ENCODE measurements around the gene KIRREL3. TPM values are rescaled to one million over a fixed set of nuclear protein-coding genes. Genes with fewer than 3 reads are reported as not detected.
A peak's percentile ranks its signal among the peaks of the same experiment; 100 is the strongest.

KIRREL3 gene
- total and polyA plus RNA-seq, 2 of the 8 experiments (the other 6 are each of a cell fraction or from before 2014, with no cell fraction given) = 0.29 to 0.32 TPM

GRCh38 chr11:126781942-126782341, 218.6 kb downstream of the KIRREL3 start:
- Histone ChIP-seq H3K18ac (ENCODE audit: extremely low read depth, low read length) (no peak overlapping the region), H2AFZ (ENCODE audit: low read length) (0 out of 2 replicates have a peak overlapping the region, but pooled peaks have one; percentile 6), H3K4me1 (replicated peaks in 1 of 4; ENCODE audit: control insufficient read depth in 3 of 4, insufficient read depth in 4 of 4, low read length in 3 of 4) (peaks cover 0 to 8% (median 0%) of the 10 kb centered on the region in 4 experiments; a peak in 2 of 7 replicates), H3K56ac (replicated peaks; ENCODE audit: insufficient read length, low read depth, low read length) (no peak overlapping the region), H3K79me1 (ENCODE audit: low read depth, low read length) (no peaks in the 10 kb centered on the region), H3K23me2 (ENCODE audit: low read depth, low read length) (no peaks in the 10 kb centered on the region), H2AK5ac (ENCODE audit: low read depth, low read length) (no peak overlapping the region), H4K91ac (replicated peaks; ENCODE audit: insufficient read length, low read length) (no peak overlapping the region), H3K27me3 (replicated peaks in 1 of 4; ENCODE audit: control insufficient read depth in 3 of 4, extremely low read depth in 1 of 4, insufficient read depth in 3 of 4, low read length in 3 of 4) (no peaks in the 10 kb centered on the region), H3K14ac (ENCODE audit: insufficient read length) (no peak overlapping the region), H2BK12ac (ENCODE audit: low read depth, low read length) (no peak overlapping the region), H3K23ac (ENCODE audit: insufficient read length) (no peak overlapping the region), H3K9me3 (ENCODE audit: insufficient read depth in 2 of 2, low read depth in 1 of 2, low read length in 1 of 2) (no peaks in the 10 kb centered on the region), H3K4ac (replicated peaks; ENCODE audit: insufficient read length, low read depth, low read length) (no peak overlapping the region), H2BK20ac (ENCODE audit: low read length) (no peak overlapping the region), H3K9ac (replicated peaks in 1 of 4; ENCODE audit: extremely low read depth in 1 of 4, low read depth in 3 of 4, low read length in 3 of 4) (no peak overlapping the region), H3K4me2 (ENCODE audit: insufficient read depth in 1 of 2, low read depth in 2 of 2, low read length in 2 of 2) (no peak overlapping the region), H2BK5ac (ENCODE audit: low read depth, low read length) (no peak overlapping the region), H4K8ac (ENCODE audit: extremely low read depth, insufficient read depth, low read length) (no peak overlapping the region), H3K79me2 (ENCODE audit: control insufficient read depth in 1 of 2, insufficient read depth in 2 of 2, low read length in 2 of 2) (no peaks in the 10 kb centered on the region), H3K36me3 (ENCODE audit: control insufficient read depth in 2 of 4, insufficient read depth in 4 of 4, low read length in 3 of 4) (no peaks in the 10 kb centered on the region), H2BK120ac (replicated peaks; ENCODE audit: low read depth, low read length) (no peak overlapping the region), H4K20me1 (replicated peaks in 1 of 2; ENCODE audit: control insufficient read depth in 1 of 2, insufficient read depth in 2 of 2, low read length in 2 of 2) (no peaks in the 10 kb centered on the region), H3K27ac (ENCODE audit: low read depth, low read length) (no peak overlapping the region), H2BK15ac (ENCODE audit: low read length) (no peak overlapping the region), H3K4me3 (ENCODE audit: extremely low read depth in 1 of 4, insufficient read depth in 2 of 4, low read depth in 3 of 4, low read length in 4 of 4) (no peak overlapping the region), H4K5ac (ENCODE audit: insufficient read length, low read depth, low read length) (no peak overlapping the region)
- FAIRE-seq (no peak), DNase-seq (ENCODE audit: low read depth in 1 of 2, low spot score in 2 of 2) (no peak)
- ChIA-PET CTCF (ENCODE audit: partially characterized antibody) (interaction anchor here (1.0 to 5.7 kb wide), 4 partner anchors 9 to 175 kb away, joined by 3 to 48 read pairs (median 4); no protein-coding TSS in a partner anchor), POLR2A (ENCODE audit: partially characterized antibody) (no interaction called here)
- 77% methylated on average over 5 of the region's 5 CpGs; no CpG with 5 or more reads in 1 of the 2 experiments for WGBS, 2 experiments (ENCODE audit: extremely low coverage in 1 of 2, insufficient coverage in 1 of 2, insufficient read length in 1 of 2, insufficient replicate concordance in 2 of 2, low coverage in 1 of 2, low lambda C conversion rate in 2 of 2, missing lambda C conversion rate in 1 of 2)
- TF ChIP-seq TCF12 (IDR thresholded peaks at IDR 0.05; ENCODE audit: low read depth, low read length) = no peak
- TF ChIP-seq NANOG (IDR thresholded peaks at IDR 0.05; ENCODE audit: insufficient read depth, low read depth, low read length, poor library complexity, severe bottlenecking) = no peak
- TF ChIP-seq HDAC2 (IDR thresholded peaks at IDR 0.05; ENCODE audit: borderline replicate concordance in 1 of 2, low read depth in 2 of 2, low read length in 2 of 2) = no peak
- TF ChIP-seq KDM1A (IDR thresholded peaks at IDR 0.05; ENCODE audit: borderline replicate concordance, low read length) = no peak
- no peak for TF ChIP-seq BRCA1 (IDR thresholded peaks at IDR 0.05; ENCODE audit: low read depth, low read length)
- no peak for TF ChIP-seq BACH1 (IDR thresholded peaks at IDR 0.05; ENCODE audit: low read length)
- no peak for TF ChIP-seq POLR2AphosphoS5 (IDR thresholded peaks at IDR 0.05; ENCODE audit: low read depth, low read length)
- TF ChIP-seq, protein P1, sequence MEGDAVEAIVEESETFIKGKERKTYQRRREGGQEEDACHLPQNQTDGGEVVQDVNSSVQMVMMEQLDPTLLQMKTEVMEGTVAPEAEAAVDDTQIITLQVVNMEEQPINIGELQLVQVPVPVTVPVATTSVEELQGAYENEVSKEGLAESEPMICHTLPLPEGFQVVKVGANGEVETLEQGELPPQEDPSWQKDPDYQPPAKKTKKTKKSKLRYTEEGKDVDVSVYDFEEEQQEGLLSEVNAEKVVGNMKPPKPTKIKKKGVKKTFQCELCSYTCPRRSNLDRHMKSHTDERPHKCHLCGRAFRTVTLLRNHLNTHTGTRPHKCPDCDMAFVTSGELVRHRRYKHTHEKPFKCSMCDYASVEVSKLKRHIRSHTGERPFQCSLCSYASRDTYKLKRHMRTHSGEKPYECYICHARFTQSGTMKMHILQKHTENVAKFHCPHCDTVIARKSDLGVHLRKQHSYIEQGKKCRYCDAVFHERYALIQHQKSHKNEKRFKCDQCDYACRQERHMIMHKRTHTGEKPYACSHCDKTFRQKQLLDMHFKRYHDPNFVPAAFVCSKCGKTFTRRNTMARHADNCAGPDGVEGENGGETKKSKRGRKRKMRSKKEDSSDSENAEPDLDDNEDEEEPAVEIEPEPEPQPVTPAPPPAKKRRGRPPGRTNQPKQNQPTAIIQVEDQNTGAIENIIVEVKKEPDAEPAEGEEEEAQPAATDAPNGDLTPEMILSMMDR (IDR thresholded peaks at IDR 0.05; ENCODE audit: control extremely low read depth in 1 of 3, insufficient read depth in 1 of 3, low read depth in 1 of 3, low read length in 3 of 3) = no peak
- TF ChIP-seq TAF7 (optimal IDR thresholded peaks at IDR 0.05; ENCODE audit: borderline replicate concordance, low read depth, low read length) = no peak
- TF ChIP-seq KDM5A (IDR thresholded peaks at IDR 0.05; ENCODE audit: low read length) = no peak
- no peak for TF ChIP-seq EGR1 (IDR thresholded peaks at IDR 0.05; ENCODE audit: borderline replicate concordance, low read depth, low read length)
- TF ChIP-seq CEBPB (IDR thresholded peaks at IDR 0.05; ENCODE audit: low read depth, low read length) = no peak

All from H1 (cell line).